ENCODE results near the gene EZH2. TPM values are rescaled to one million over a fixed set of nuclear protein-coding genes. Genes with fewer than 3 reads are reported as not detected.

EZH2 gene
- total RNA-seq, 4 donors from 2014 or later, result 0.62 to 1.5 (median 0.65) TPM

DNA sequence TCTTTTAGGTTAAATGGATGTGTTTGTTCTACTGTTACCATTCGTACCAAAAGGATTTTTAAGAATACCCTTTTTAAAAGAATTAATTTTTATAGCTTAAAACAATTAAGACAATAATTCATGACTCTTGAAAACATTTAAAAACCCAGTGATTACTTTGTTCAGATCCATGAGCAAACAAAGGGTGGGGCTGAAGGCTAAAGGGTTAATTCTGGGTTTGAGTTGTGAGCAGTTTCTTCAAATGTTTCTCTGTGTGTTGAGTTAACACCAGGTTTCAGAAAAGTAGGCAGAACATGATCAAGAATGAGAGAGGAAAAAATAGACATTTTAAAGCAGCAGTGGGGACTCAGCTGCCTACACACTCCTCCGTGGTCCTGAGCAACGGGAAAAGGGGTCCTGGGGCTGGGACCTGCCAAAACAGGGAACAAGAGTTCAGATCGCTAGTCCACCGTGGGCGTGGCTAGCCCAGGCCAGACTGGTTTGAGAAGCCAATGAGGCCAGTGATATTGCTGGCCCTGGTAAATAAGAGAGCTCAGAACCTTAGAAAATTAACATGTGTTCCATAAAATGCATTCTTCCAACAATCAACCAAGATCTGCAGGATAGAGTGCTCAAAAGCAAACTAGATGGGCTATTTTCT is 14.9 kb upstream of the EZH2 start:
- ATAC-seq, result no peak
- no peak for TF ChIP-seq POLR2A (IDR thresholded peaks at IDR 0.05)
- TF ChIP-seq EP300 (IDR thresholded peaks at IDR 0.05), result no peak
- TF ChIP-seq, protein P1, sequence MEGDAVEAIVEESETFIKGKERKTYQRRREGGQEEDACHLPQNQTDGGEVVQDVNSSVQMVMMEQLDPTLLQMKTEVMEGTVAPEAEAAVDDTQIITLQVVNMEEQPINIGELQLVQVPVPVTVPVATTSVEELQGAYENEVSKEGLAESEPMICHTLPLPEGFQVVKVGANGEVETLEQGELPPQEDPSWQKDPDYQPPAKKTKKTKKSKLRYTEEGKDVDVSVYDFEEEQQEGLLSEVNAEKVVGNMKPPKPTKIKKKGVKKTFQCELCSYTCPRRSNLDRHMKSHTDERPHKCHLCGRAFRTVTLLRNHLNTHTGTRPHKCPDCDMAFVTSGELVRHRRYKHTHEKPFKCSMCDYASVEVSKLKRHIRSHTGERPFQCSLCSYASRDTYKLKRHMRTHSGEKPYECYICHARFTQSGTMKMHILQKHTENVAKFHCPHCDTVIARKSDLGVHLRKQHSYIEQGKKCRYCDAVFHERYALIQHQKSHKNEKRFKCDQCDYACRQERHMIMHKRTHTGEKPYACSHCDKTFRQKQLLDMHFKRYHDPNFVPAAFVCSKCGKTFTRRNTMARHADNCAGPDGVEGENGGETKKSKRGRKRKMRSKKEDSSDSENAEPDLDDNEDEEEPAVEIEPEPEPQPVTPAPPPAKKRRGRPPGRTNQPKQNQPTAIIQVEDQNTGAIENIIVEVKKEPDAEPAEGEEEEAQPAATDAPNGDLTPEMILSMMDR (IDR thresholded peaks at IDR 0.05), result no peak
- no peak for TF ChIP-seq POLR2AphosphoS5 (IDR thresholded peaks at IDR 0.05)
- Histone ChIP-seq H3K27ac (no peak overlapping the region), H3K36me3 (no peaks in the 10 kb centered on the region), H3K4me3 (no peak overlapping the region), H3K9me3 (no peaks in the 10 kb centered on the region), H3K4me1 (no peaks in the 10 kb centered on the region), H3K27me3 (peaks cover 34% of the 10 kb centered on the region)
- 56 to 61% methylated on average over 6 of the region's 6 CpGs for WGBS, 2 donors (ENCODE audit: low coverage in 1 of 2)

DNA sequence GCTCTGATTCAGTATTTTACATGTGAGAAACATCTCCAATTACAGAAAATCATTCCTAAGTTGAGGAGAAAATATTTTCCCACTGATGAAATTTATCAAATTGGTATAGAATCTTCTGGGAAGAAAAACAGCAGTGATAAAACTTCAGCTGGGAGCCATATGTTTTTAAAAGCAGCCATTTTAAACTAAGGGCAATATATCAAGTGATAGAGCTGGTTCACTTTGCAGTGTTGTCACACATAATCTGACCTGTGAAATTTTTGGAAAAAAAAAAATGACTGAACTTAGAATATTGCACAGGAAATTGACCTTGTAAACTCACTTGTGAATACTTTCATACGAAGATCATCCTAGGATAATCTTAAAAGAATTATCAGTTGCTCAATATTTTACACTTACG is 10.5 kb upstream of the EZH2 start:
- no peak for ATAC-seq
- Histone ChIP-seq H3K27ac (no peak overlapping the region), H3K27me3 (peaks cover 42% of the 10 kb centered on the region), H3K4me3 (no peak overlapping the region), H3K9me3 (no peaks in the 10 kb centered on the region), H3K36me3 (no peaks in the 10 kb centered on the region), H3K4me1 (no peaks in the 10 kb centered on the region)
- WGBS, 2 donors (ENCODE audit: low coverage in 1 of 2), result 54 to 82% methylated on average over 2 of the region's 2 CpGs
- TF ChIP-seq EP300 (IDR thresholded peaks at IDR 0.05) (no peak), POLR2AphosphoS5 (IDR thresholded peaks at IDR 0.05) (no peak), POLR2A (IDR thresholded peaks at IDR 0.05) (no peak)
- TF ChIP-seq, protein P1 (IDR thresholded peaks at IDR 0.05), result no peak

DNA sequence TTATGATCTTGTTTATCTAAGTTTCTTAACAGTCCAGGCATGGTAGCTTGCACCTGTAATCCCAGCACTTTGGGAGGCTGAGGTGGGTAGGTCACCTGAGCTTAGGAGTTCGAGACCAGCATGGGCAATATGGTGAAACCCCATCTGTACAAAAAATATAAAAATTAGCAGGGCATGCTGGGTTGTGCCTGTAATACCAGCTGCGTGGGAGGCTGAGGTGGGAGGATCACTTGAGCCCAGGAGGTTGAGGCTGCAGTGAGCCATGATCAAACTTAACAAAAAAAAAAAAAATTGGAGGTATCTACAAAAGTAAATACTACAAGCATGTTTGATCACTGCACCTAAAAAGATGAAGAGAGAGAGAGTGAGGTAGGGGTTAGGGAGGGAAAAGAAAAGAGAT is 9.0 kb upstream of the EZH2 start:
- 74 to 82% methylated on average over 1 to 2 of the region's 2 CpGs for WGBS, 2 donors (ENCODE audit: low coverage in 1 of 2)

DNA sequence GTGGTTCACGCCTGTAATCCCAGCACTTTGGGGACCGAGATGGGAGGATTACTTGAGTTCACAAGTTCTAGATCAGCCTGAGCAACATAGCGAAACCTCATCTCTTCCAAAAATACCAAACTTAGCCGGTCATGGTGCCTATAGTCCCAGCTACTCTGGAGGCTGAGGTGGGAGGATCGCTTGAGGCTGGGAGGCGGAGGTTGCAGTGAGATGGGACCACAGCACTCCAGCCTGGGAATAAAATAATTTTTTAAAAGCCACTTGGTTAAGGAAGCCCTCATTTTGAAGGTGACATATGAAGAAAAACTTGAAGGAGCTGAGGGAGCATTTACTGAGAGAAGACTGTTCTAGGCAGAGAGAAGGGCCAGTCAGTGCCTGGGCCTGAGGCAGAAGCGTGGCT is 4.2 kb upstream of the EZH2 start:
- Histone ChIP-seq H3K4me1 (peaks cover 0 to 7% (median 0%) of the 10 kb centered on the region in 3 donors), H3K4me3 (no peak overlapping the region), H3K9me3 (no peaks in the 10 kb centered on the region), H3K27me3 (peaks cover 5% of the 10 kb centered on the region), H3K27ac (no peak overlapping the region), H3K36me3 (no peaks in the 10 kb centered on the region)
- TF ChIP-seq, protein P1 (IDR thresholded peaks at IDR 0.05), result no peak
- TF ChIP-seq EP300 (IDR thresholded peaks at IDR 0.05), result no peak
- no peak for TF ChIP-seq POLR2A (IDR thresholded peaks at IDR 0.05)
- no peak for TF ChIP-seq POLR2AphosphoS5 (IDR thresholded peaks at IDR 0.05)
- 91 to 96% methylated on average over 4 to 7 of the region's 7 CpGs for WGBS, 2 donors (ENCODE audit: low coverage in 1 of 2)
- no peak for ATAC-seq

More for the DNA sequence above, 9.0 kb upstream of the EZH2 start:
- no peak for ATAC-seq
- H3K4me3 ChIP-seq, result no peak overlapping the region
- no peaks in the 10 kb centered on the region for H3K4me1 ChIP-seq
- H3K27ac ChIP-seq, result no peak overlapping the region
- TF ChIP-seq POLR2AphosphoS5 (IDR thresholded peaks at IDR 0.05), result no peak
- no peak for TF ChIP-seq POLR2A (IDR thresholded peaks at IDR 0.05)
- TF ChIP-seq, protein P1 (IDR thresholded peaks at IDR 0.05), result no peak
- TF ChIP-seq EP300 (IDR thresholded peaks at IDR 0.05), result no peak
- H3K9me3 ChIP-seq, result no peaks in the 10 kb centered on the region
- H3K27me3 ChIP-seq, result peaks cover 42% of the 10 kb centered on the region
- no peaks in the 10 kb centered on the region for H3K36me3 ChIP-seq

DNA sequence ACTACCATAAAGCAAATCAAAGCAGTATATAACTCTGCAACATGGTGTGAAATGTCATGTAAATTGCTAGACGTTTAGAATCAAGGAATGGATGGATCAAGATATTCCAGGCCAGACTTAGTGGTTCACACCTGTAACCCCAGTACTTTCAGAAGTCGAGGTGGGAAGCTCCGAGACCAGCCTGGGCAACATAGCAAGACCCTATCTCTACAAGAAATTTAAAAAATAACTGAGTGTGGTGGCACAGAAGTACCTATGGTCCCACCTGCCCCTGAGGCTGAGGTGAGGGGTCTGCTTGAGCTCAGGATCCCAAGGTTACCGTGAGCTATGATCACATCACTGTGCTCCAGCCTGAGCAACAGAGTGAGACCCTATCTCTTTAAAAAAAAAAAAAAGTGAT is 2.8 kb upstream of the EZH2 start:
- H3K4me3 ChIP-seq, result no peak overlapping the region
- peaks cover 0 to 16% (median 0%) of the 10 kb centered on the region in 3 donors for H3K4me1 ChIP-seq
- peaks cover 15% of the 10 kb centered on the region for H3K27me3 ChIP-seq
- H3K36me3 ChIP-seq, result no peaks in the 10 kb centered on the region
- H3K27ac ChIP-seq, result no peak overlapping the region
- TF ChIP-seq POLR2A (IDR thresholded peaks at IDR 0.05) (no peak), POLR2AphosphoS5 (IDR thresholded peaks at IDR 0.05) (no peak), EP300 (IDR thresholded peaks at IDR 0.05) (no peak)
- TF ChIP-seq, protein P1 (IDR thresholded peaks at IDR 0.05), result no peak
- 70 to 77% methylated on average over 3 of the region's 4 CpGs for whole genome bisulfite sequencing, 2 donors (ENCODE audit: low coverage in 1 of 2)
- H3K9me3 ChIP-seq, result no peaks in the 10 kb centered on the region
- no peak for ATAC-seq
